PC-9 (cell line): ENCODE measurements around the gene KIAA1671. TPM values are rescaled to one million over a fixed set of nuclear protein-coding genes. Genes with fewer than 3 reads are reported as not detected.

Experiments used
- BruUV-seq: library from RNA; stranded (reverse); fragments of 400-500 nt; replicated peaks from 2 replicates; lab custom pipeline; 2021; lab: Mats Ljungman, UMichigan
- CTCF ChIA-PET: fragments of 300-600 bp; sonication (Branson Sonifier 250); formaldehyde crosslinking; loops from one replicate; lab custom pipeline; 2022; ENCODE audit warnings: antibody characterized with exemption; lab: Charles Lee
- POLR2A ChIA-PET: fragments of 300-600 bp; sonication (Branson Sonifier 250); formaldehyde crosslinking; loops from one replicate; lab custom pipeline; 2022; ENCODE audit warnings: antibody characterized with exemption; ENCODE audit not compliant: unreplicated experiment; lab: Charles Lee
- DNase-seq, 2 experiments: peaks; one replicate each; pipeline versions ENCODE4 v3.0.0 to v3.0.0-alpha.2; 2015 to 2022; ENCODE audit warnings: mixed read lengths in 1 of 2
- H2AFZ ChIP-seq: fragments of 200-600 bp; sonication (generic); 2 replicates; pipeline ENCODE4 v1.8.1; 2017; ENCODE audit warnings: antibody characterized with exemption
- H3F3A ChIP-seq: fragments of 200-600 bp; sonication (generic); 2 replicates; pipeline ENCODE4 v1.8.1; 2017; ENCODE audit warnings: antibody characterized with exemption, mild to moderate bottlenecking, low read depth; ENCODE audit not compliant: insufficient read depth
- H3K27ac ChIP-seq: fragments of 200-600 bp; sonication (generic); 2 replicates; pipeline ENCODE4 v1.6.1; 2016; ENCODE audit warnings: mixed run types
- H3K27me3 ChIP-seq: fragments of 200-600 bp; sonication (generic); 2 replicates; pipeline ENCODE4 v1.6.1; 2016; ENCODE audit warnings: low read depth, mixed run types; ENCODE audit not compliant: insufficient read depth
- H3K36me3 ChIP-seq: fragments of 200-600 bp; sonication (generic); 2 replicates; pipeline ENCODE4 v1.6.1; 2016; ENCODE audit warnings: low read depth, mixed run types
- H3K4me1 ChIP-seq: fragments of 200-600 bp; sonication (generic); replicated peaks from 2 replicates; pipeline ENCODE4 v1.6.1; 2016; ENCODE audit warnings: mixed run types; ENCODE audit not compliant: insufficient read depth
- H3K4me2 ChIP-seq: fragments of 200-600 bp; sonication (generic); 2 replicates; pipeline ENCODE4 v1.6.1; 2017; ENCODE audit warnings: mixed run types
- H3K4me3 ChIP-seq: fragments of 200-600 bp; sonication (generic); 2 replicates; pipeline ENCODE4 v1.6.1; 2016; ENCODE audit warnings: mixed run types
- H3K79me2 ChIP-seq: fragments of 200-600 bp; sonication (generic); 2 replicates; pipeline ENCODE4 v1.6.1; 2017; ENCODE audit warnings: low read depth, mixed run types
- H3K9me2 ChIP-seq: fragments of 200-600 bp; sonication (generic); 2 replicates; pipeline ENCODE4 v1.8.1; 2017; ENCODE audit warnings: mild to moderate bottlenecking; ENCODE audit not compliant: insufficient read depth
- H3K9me3 ChIP-seq: fragments of 200-600 bp; sonication (generic); 2 replicates; pipeline ENCODE4 v1.8.1; 2016; ENCODE audit warnings: low read depth; ENCODE audit not compliant: insufficient read depth
- H4K20me1 ChIP-seq: fragments of 200-600 bp; sonication (generic); 2 replicates; pipeline ENCODE4 v1.8.1; 2017; ENCODE audit not compliant: insufficient read depth
- EZH2 ChIP-seq: fragments of 200-600 bp; sonication (generic); IDR thresholded peaks from 2 replicates; pipeline ENCODE4 v1.8.0; 2017; ENCODE audit warnings: antibody characterized with exemption, low read depth
- intact Hi-C: fragments of 100-400 bp; cut with micrococcal nuclease; formaldehyde crosslinking; loops from one replicate; pipeline ENCODE4 v1.10.0; 2022; ENCODE audit not compliant: unreplicated experiment
- total RNA-seq: library from RNA; stranded (reverse); gene quantifications from 2 replicates; pipeline ENCODE4 v1.2.3, GENCODE V29; 2021
- TF ChIP-seq, protein P1 (sequence below): fragments of 200-600 bp; sonication (generic); conservative IDR thresholded peaks from 2 replicates; pipeline ENCODE4 v1.6.1; 2017; ENCODE audit warnings: mixed run types, antibody characterized with exemption, mild to moderate bottlenecking, moderate library complexity

The KIAA1671 gene
- total RNA-seq, 1 experiment from 2014 or later, result 44.3 TPM

DNA sequence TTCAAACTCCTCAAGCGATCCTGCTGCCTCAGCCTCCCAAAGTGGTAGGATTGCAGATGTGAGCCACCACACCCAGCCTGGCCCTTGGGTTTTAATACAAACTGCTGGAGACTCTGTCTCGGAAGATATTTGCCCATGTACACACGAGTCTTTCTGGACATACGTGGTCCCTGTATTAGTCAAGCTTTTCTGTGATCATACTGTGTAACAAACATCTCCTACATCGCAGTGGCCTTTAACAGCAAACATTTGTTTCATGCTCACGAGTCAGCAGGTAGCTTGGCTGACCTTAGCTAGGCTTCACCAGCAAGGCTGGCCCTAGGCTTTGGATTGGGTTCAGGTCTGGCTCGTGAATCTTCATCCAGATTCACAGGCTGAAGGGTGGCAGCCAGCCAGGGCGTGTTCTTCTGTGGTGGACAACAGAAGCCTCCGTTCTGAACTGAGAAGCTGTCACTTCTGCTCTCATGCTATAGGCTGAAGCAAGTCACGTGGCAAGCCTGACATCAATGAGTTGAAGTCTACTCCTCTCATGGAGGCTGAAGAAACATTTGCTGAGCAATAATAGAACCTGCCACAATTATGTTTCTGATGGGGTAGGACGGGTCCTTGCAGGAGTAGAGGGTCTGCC lies 8.8 kb downstream of the KIAA1671 start:
- ChIA-PET POLR2A (no interaction called here), CTCF (no interaction called here)
- no peaks in the 10 kb centered on the region for H3K9me3 ChIP-seq
- intact Hi-C loops, result no loop called here
- no peaks in the 10 kb centered on the region; the same call in none of the 2 replicates for H3K36me3 ChIP-seq
- peaks cover 34% of the 10 kb centered on the region for H3F3A ChIP-seq
- peaks cover 32% of the 10 kb centered on the region for H3K4me1 ChIP-seq
- H3K79me2 ChIP-seq, result peaks cover 69% of the 10 kb centered on the region
- no peaks in the 10 kb centered on the region for H3K27me3 ChIP-seq
- TF ChIP-seq, protein P1, sequence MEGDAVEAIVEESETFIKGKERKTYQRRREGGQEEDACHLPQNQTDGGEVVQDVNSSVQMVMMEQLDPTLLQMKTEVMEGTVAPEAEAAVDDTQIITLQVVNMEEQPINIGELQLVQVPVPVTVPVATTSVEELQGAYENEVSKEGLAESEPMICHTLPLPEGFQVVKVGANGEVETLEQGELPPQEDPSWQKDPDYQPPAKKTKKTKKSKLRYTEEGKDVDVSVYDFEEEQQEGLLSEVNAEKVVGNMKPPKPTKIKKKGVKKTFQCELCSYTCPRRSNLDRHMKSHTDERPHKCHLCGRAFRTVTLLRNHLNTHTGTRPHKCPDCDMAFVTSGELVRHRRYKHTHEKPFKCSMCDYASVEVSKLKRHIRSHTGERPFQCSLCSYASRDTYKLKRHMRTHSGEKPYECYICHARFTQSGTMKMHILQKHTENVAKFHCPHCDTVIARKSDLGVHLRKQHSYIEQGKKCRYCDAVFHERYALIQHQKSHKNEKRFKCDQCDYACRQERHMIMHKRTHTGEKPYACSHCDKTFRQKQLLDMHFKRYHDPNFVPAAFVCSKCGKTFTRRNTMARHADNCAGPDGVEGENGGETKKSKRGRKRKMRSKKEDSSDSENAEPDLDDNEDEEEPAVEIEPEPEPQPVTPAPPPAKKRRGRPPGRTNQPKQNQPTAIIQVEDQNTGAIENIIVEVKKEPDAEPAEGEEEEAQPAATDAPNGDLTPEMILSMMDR, result no peak
- no peak for TF ChIP-seq EZH2
- 0 out of 2 replicates have a peak, but pooled peaks cover 4% of the 10 kb centered on the region for H4K20me1 ChIP-seq
- H2AFZ ChIP-seq, result no peak overlapping the region
- H3K9me2 ChIP-seq, result no peaks in the 10 kb centered on the region
- no peak for DNase-seq
- H3K4me3 ChIP-seq, result no peak overlapping the region
- no peak overlapping the region for H3K27ac ChIP-seq
- no TSS peak for BruUV-seq
- no peak overlapping the region for H3K4me2 ChIP-seq

DNA sequence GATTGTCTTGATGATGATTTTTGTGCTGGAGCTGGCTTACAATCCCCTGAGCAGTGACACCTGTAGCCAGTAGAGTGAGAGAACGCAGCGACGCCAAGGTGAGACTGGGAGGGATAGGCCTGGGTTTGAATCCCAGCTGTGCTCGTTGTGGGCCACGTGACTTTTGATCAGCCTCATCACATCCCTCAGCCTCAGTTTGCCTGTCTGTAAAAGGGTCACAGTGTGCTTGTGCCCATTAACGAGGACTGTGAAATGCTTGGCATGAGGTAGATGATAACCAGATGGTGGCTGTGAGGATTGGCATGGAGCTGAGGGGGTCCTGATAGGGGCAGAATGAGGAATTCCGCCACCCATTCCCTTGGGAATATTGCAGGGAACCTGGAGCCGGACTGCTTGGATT lies 9.6 kb downstream of the KIAA1671 start:
- no peak overlapping the region for H2AFZ ChIP-seq
- no peaks in the 10 kb centered on the region for H3K9me2 ChIP-seq
- H3K4me1 ChIP-seq, result peaks cover 40% of the 10 kb centered on the region
- BruUV-seq, result no TSS peak
- CTCF ChIA-PET, result no interaction called here
- no peaks in the 10 kb centered on the region for H3K27me3 ChIP-seq
- POLR2A ChIA-PET, result no interaction called here
- H3F3A ChIP-seq, result peaks cover 41% of the 10 kb centered on the region
- H3K79me2 ChIP-seq, result peaks cover 69% of the 10 kb centered on the region
- H3K4me3 ChIP-seq, result no peak overlapping the region
- intact Hi-C loops, result no loop called here
- TF ChIP-seq, protein P1, result no peak
- TF ChIP-seq EZH2, result no peak
- H4K20me1 ChIP-seq, result 0 out of 2 replicates have a peak, but pooled peaks cover 5% of the 10 kb centered on the region
- no peaks in the 10 kb centered on the region; the same call in none of the 2 replicates for H3K36me3 ChIP-seq
- no peaks in the 10 kb centered on the region for H3K9me3 ChIP-seq
- H3K4me2 ChIP-seq, result no peak overlapping the region
- H3K27ac ChIP-seq, result no peak overlapping the region
- no peak for DNase-seq

DNA sequence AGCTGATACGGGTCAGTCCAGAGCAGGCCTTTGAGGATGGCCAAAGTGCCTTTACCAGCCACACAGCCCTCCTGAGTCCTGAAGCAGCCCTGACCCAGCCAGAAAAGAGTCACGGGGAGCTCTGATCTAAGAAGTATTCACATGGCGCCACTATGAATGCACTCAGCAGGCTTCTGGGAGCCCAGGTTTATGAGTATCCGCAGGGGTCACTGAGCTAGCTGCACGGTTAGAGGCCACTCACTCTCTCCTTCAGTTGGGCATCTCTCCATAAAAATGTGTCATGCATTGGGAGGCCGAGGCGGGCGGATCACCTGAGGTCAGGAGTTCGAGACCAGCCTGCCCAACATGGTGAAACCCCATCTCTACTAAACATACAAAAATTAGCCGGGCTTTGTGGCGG lies 10.3 kb downstream of the KIAA1671 start:
- peaks cover 47% of the 10 kb centered on the region for H3K4me1 ChIP-seq
- TF ChIP-seq, protein P1, result no peak
- TF ChIP-seq EZH2, result no peak
- H3K4me3 ChIP-seq, result no peak overlapping the region
- H3K79me2 ChIP-seq, result peaks cover 71% of the 10 kb centered on the region
- intact Hi-C loops, result no loop called here
- no peak for DNase-seq
- no peaks in the 10 kb centered on the region; the same call in none of the 2 replicates for H3K36me3 ChIP-seq
- H4K20me1 ChIP-seq, result 0 out of 2 replicates have a peak, but pooled peaks cover 9% of the 10 kb centered on the region
- no peak overlapping the region for H2AFZ ChIP-seq
- H3K4me2 ChIP-seq, result no peak overlapping the region
- no peak overlapping the region for H3K27ac ChIP-seq
- no peaks in the 10 kb centered on the region for H3K9me2 ChIP-seq
- peaks cover 49% of the 10 kb centered on the region for H3F3A ChIP-seq
- POLR2A ChIA-PET, result no interaction called here
- no peaks in the 10 kb centered on the region for H3K9me3 ChIP-seq
- BruUV-seq, result no TSS peak
- no peaks in the 10 kb centered on the region for H3K27me3 ChIP-seq
- CTCF ChIA-PET, result no interaction called here
